Mammary epithelial cell (primary cell): ENCODE results near the gene ZNF212.
"Not testable (repeated sequence)": the region's sequence is repeated elsewhere in the genome, so short reads cannot be mapped to it uniquely, and the experiment has no call there.

Source experiments
- CTCF ChIP-seq, 2 donors: IDR thresholded peaks in 1 of 2; conservative IDR thresholded peaks in 1 of 2; 2 replicates each; pipeline ENCODE4 v1.5.1; 2011 to 2012; ENCODE audit warnings: inconsistent platforms in 2 of 2, low read length in 2 of 2, mild to moderate bottlenecking in 2 of 2, control low read depth in 1 of 2, low read depth in 1 of 2; ENCODE audit not compliant: insufficient read depth in 1 of 2; ENCODE audit errors: extremely low read depth in 1 of 2
- EZH2 ChIP-seq: IDR thresholded peaks from 2 replicates; pipeline ENCODE4 v1.6.1; 2012; ENCODE audit warnings: low read length, inconsistent platforms, borderline replicate concordance

GRCh38 chr7:149274424-149274823 lies 35.0 kb downstream of the ZNF212 start:
- not testable (repeated sequence) for TF ChIP-seq CTCF (conservative IDR thresholded peaks at IDR 0.05 in 1 of 2, IDR thresholded peaks at IDR 0.05 in 1 of 2; ENCODE audit: extremely low read depth in 1 of 2, insufficient read depth in 1 of 2, low read depth in 1 of 2, low read length in 2 of 2); EZH2
